ENCODE measurements around the gene NTF3.

DNA sequence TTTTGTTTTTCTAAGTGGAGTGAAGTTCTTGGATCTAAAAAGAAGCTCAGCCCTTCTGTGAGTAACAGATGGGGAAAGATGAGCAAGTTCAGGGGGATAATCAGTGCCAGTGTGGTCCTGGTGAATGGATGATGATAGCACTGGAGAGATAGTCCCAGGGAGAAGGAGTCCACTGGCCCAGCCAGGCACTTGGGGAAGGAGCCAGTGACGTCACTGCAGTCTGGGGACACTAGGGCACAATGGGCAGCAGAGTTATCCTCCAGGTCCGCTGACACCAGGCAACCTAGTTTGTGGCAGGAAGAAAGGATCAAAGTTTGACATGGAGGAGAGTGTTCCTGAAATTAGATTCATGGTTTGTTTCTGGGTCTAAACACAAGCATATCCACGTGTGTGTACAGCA lies 101.5 kb downstream of the NTF3 start:
- no peak for TF ChIP-seq POLR2A (IDR thresholded peaks at IDR 0.05; ENCODE audit: control extremely low read depth in 1 of 2, low read depth in 2 of 2, low read length in 2 of 2)
- TF ChIP-seq CTCF (IDR thresholded peaks at IDR 0.05; ENCODE audit: control extremely low read depth in 1 of 3, insufficient read depth in 1 of 3, low read depth in 1 of 3, low read length in 3 of 3), result no peak
- TF ChIP-seq CEBPB (IDR thresholded peaks at IDR 0.05; ENCODE audit: low read depth, low read length), result no peak
- TF ChIP-seq CHD2 (IDR thresholded peaks at IDR 0.05; ENCODE audit: low read length), result no peak
- TF ChIP-seq, protein P1, sequence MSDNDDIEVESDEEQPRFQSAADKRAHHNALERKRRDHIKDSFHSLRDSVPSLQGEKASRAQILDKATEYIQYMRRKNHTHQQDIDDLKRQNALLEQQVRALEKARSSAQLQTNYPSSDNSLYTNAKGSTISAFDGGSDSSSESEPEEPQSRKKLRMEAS (IDR thresholded peaks at IDR 0.05), result no peak
- no peak for TF ChIP-seq SAP30 (IDR thresholded peaks at IDR 0.05; ENCODE audit: insufficient read depth, insufficient replicate concordance, low read length)
- TF ChIP-seq SP1 (IDR thresholded peaks at IDR 0.05; ENCODE audit: low read depth, low read length), result no peak
- no peak for TF ChIP-seq ATF3 (IDR thresholded peaks at IDR 0.05; ENCODE audit: insufficient read depth, low read depth, low read length)
